ENCODE measurements around the gene WSB2. TPM values are rescaled to one million over a fixed set of nuclear protein-coding genes. Genes with fewer than 3 reads are reported as not detected.

Gene WSB2
- total RNA-seq, 1 donor from 2014 or later = 125 TPM

GRCh38 chr12:118017926-118018325 lies 43.1 kb downstream of the WSB2 start:
- peak; percentile 51 for DNase-seq (ENCODE audit: low read depth)
- no peaks in the 10 kb centered on the region for H3K27me3 ChIP-seq (ENCODE audit: control insufficient read depth, insufficient read depth, low read length)
- H3K4me3 ChIP-seq (ENCODE audit: low read depth, low read length) = no peak overlapping the region
- no peak for TF ChIP-seq CTCF (IDR thresholded peaks at IDR 0.05; ENCODE audit: insufficient read depth, low read length, severe bottlenecking)
- no peak for FAIRE-seq
- H3K36me3 ChIP-seq (ENCODE audit: control insufficient read depth, insufficient read depth, low read length) = peaks cover 2% of the 10 kb centered on the region

GRCh38 chr12:118016424-118017264 lies 44.3 kb downstream of the WSB2 start, which contains the start of gene RFC5:
Gene RFC5, plus strand, starts transcription at chr12:118016703. Its CDS starts 125 bp downstream, at chr12:118016828.
- FAIRE-seq (no peak), DNase-seq (ENCODE audit: low read depth) (peak; percentile 86)
- peak within 1 kb of the TSS; percentile 80 for H3K4me3 ChIP-seq (ENCODE audit: low read depth, low read length)
- H3K27me3 ChIP-seq (ENCODE audit: control insufficient read depth, insufficient read depth, low read length) = no peaks in the 10 kb centered on the region
- no peak for TF ChIP-seq CTCF (IDR thresholded peaks at IDR 0.05; ENCODE audit: insufficient read depth, low read length, severe bottlenecking)
- peaks cover 1% of the 10 kb centered on the region for H3K36me3 ChIP-seq (ENCODE audit: control insufficient read depth, insufficient read depth, low read length)

- H3K36me3 ChIP-seq (ENCODE audit: control insufficient read depth, insufficient read depth, low read length) = peaks cover 1% of the 10 kb centered on the region
- FAIRE-seq (no peak), DNase-seq (ENCODE audit: low read depth) (no peak)
- H3K4me3 ChIP-seq (ENCODE audit: low read depth, low read length) = no peak overlapping the region
- TF ChIP-seq CTCF (IDR thresholded peaks at IDR 0.05; ENCODE audit: insufficient read depth, low read length, severe bottlenecking) = no peak
- no peaks in the 10 kb centered on the region for H3K27me3 ChIP-seq (ENCODE audit: control insufficient read depth, insufficient read depth, low read length)
Observed at GRCh38 chr12:118015944-118016343, 45.0 kb downstream of the WSB2 start.

GRCh38 chr12:118015306-118015705 lies 45.7 kb downstream of the WSB2 start:
- DNase-seq (ENCODE audit: low read depth) (no peak), FAIRE-seq (no peak)
- no peaks in the 10 kb centered on the region for H3K27me3 ChIP-seq (ENCODE audit: control insufficient read depth, insufficient read depth, low read length)
- no peak overlapping the region for H3K4me3 ChIP-seq (ENCODE audit: low read depth, low read length)
- peaks cover 1% of the 10 kb centered on the region for H3K36me3 ChIP-seq (ENCODE audit: control insufficient read depth, insufficient read depth, low read length)
- TF ChIP-seq CTCF (IDR thresholded peaks at IDR 0.05; ENCODE audit: insufficient read depth, low read length, severe bottlenecking) = no peak

- no peak overlapping the region for H3K4me3 ChIP-seq (ENCODE audit: low read depth, low read length)
- no peak for FAIRE-seq
- DNase-seq (ENCODE audit: low read depth) = peak; percentile 26
- no peaks in the 10 kb centered on the region for H3K27me3 ChIP-seq (ENCODE audit: control insufficient read depth, insufficient read depth, low read length)
- no peaks in the 10 kb centered on the region for H3K36me3 ChIP-seq (ENCODE audit: control insufficient read depth, insufficient read depth, low read length)
- no peak for TF ChIP-seq CTCF (IDR thresholded peaks at IDR 0.05; ENCODE audit: insufficient read depth, low read length, severe bottlenecking)
Observed at GRCh38 chr12:118013283-118013682, 47.7 kb downstream of the WSB2 start.

All from bronchial epithelial cell (primary cell).